Left lobe of liver (tissue), 2 donors: Measurements from ENCODE around the gene MUC5B. TPM values are rescaled to one million over a fixed set of nuclear protein-coding genes. Genes with fewer than 3 reads are reported as not detected.
A peak's percentile ranks its signal among the peaks of the same experiment; 100 is the strongest.
"Not testable (repeated sequence)": the region's sequence is repeated elsewhere in the genome, so short reads cannot be mapped to it uniquely, and the experiment has no call there.

Experiments
- ATAC-seq: fragments of 200-7000 bp; cut with Tn5 transposase; one replicate; pipeline ENCODE4 v1.9.1; 2020; ENCODE audit warnings: mild to moderate bottlenecking, moderate library complexity
- DNase-seq: peaks from one replicate; pipeline ENCODE4 v3.0.0-alpha.2; 2020; ENCODE audit warnings: low spot score
- total RNA-seq: library from RNA; stranded (reverse); gene quantifications from one replicate; pipeline ENCODE4 v1.2.1, GENCODE V29; 2021
- donor health status: DM: no; HTN: no; CAD: no; lungs with moderate emphysema.
- donor health status: DM: no; HTN: yes; CAD: no.

The MUC5B gene
- total RNA-seq, 1 donor from 2014 or later, result 4.1 TPM

DNA sequence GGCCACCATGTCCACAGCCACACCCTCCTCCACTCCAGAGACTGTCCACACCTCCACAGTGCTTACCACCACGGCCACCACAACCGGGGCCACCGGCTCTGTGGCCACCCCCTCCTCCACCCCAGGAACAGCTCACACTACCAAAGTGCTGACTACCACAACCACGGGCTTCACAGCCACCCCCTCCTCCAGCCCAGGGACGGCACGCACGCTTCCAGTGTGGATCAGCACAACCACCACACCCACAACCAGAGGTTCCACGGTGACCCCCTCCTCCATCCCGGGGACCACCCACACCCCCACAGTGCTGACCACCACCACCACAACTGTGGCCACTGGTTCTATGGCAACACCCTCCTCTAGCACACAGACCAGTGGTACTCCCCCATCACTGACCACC, 21.7 kb downstream of the MUC5B start:
- not testable (repeated sequence) for ATAC-seq, DNase-seq

- not testable (repeated sequence) for DNase-seq, ATAC-seq
Measured at GRCh38 chr11:1245717-1246116, 22.9 kb downstream of the MUC5B start.

DNA sequence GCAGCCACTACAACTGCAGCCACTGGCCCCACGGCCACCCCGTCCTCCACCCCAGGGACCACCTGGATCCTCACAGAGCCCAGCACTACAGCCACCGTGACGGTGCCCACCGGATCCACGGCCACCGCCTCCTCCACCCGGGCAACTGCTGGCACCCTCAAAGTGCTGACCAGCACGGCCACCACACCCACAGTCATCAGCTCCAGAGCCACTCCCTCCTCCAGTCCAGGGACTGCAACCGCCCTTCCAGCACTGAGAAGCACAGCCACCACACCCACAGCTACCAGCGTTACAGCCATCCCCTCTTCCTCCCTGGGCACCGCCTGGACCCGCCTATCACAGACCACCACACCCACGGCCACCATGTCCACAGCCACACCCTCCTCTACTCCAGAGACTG, 23.4 kb downstream of the MUC5B start:
- not testable (repeated sequence) for ATAC-seq, DNase-seq

GRCh38 chr11:1247026-1247425, 24.2 kb downstream of the MUC5B start:
- DNase-seq, ATAC-seq: not testable (repeated sequence)

DNA sequence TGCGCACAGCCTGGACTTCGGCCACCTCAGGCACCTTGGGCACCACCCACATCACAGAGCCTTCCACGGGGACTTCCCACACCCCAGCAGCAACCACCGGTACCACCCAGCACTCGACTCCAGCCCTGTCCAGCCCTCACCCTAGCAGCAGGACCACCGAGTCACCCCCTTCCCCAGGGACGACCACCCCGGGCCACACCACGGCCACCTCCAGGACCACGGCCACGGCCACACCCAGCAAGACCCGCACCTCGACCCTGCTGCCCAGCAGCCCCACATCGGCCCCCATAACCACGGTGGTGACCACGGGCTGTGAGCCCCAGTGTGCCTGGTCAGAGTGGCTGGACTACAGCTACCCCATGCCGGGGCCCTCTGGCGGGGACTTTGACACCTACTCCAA, 26.1 kb downstream of the MUC5B start:
- not testable (repeated sequence) for ATAC-seq, DNase-seq

- ATAC-seq, DNase-seq: not testable (repeated sequence)
Measured at GRCh38 chr11:1250411-1250810, 27.5 kb downstream of the MUC5B start.

GRCh38 chr11:1251236-1251770, 28.4 kb downstream of the MUC5B start:
- DNase-seq, result no peak
- no peak for ATAC-seq

GRCh38 chr11:1252371-1253102, 29.7 kb downstream of the MUC5B start:
- no peak for DNase-seq
- no peak for ATAC-seq

GRCh38 chr11:1253103-1253485, 30.2 kb downstream of the MUC5B start:
- DNase-seq, result no peak
- no peak for ATAC-seq

- DNase-seq, result no peak
- no peak for ATAC-seq
Measured at GRCh38 chr11:1254086-1254648, 31.3 kb downstream of the MUC5B start.

DNA sequence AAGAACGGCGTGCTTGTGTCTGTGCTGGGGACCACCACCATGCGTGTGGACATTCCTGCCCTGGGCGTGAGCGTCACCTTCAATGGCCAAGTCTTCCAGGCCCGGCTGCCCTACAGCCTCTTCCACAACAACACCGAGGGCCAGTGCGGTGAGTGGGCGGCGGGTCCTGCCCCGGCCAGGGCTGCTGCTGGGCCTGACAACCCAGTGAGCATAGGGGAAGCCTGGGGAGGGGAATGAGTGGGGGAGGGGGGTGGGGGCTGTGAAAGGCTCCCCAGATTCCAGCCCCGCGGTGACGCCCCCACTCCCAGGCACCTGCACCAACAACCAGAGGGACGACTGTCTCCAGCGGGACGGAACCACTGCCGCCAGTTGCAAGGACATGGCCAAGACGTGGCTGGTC, 31.9 kb downstream of the MUC5B start:
- no peak for DNase-seq
- no peak for ATAC-seq

- no peak for ATAC-seq
- no peak for DNase-seq
Measured at GRCh38 chr11:1255151-1255550, 32.3 kb downstream of the MUC5B start.

GRCh38 chr11:1256257-1257045, 33.6 kb downstream of the MUC5B start:
- DNase-seq (no peak), ATAC-seq (no peak)

DNA sequence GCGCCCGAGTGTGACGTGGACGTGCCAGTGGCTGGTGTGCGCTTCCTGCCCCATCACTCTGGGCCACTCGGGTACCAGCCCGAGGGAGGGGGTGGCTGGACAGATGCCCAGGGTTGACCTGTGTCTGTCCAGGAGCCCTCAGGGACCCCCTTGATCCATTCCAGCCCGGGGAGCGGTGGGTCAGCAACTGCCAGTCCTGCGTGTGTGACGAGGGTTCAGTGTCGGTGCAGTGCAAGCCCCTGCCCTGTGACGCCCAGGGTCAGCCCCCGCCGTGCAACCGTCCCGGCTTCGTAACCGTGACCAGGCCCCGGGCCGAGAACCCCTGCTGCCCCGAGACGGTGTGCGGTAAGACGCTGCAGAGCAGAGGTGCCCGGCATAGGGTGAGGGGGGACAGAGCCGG, 34.5 kb downstream of the MUC5B start:
- DNase-seq, result no peak
- no peak for ATAC-seq

GRCh38 chr11:1257916-1258315, 35.0 kb downstream of the MUC5B start:
- ATAC-seq (no peak), DNase-seq (no peak)

- ATAC-seq, result no peak
- DNase-seq, result no peak
Measured at GRCh38 chr11:1258401-1259075, 35.7 kb downstream of the MUC5B start.

GRCh38 chr11:1259076-1259461, 36.2 kb downstream of the MUC5B start:
- ATAC-seq, result no peak
- DNase-seq, result no peak

- no peak for ATAC-seq
- DNase-seq, result no peak
Measured at GRCh38 chr11:1259561-1259960, 36.7 kb downstream of the MUC5B start.

DNA sequence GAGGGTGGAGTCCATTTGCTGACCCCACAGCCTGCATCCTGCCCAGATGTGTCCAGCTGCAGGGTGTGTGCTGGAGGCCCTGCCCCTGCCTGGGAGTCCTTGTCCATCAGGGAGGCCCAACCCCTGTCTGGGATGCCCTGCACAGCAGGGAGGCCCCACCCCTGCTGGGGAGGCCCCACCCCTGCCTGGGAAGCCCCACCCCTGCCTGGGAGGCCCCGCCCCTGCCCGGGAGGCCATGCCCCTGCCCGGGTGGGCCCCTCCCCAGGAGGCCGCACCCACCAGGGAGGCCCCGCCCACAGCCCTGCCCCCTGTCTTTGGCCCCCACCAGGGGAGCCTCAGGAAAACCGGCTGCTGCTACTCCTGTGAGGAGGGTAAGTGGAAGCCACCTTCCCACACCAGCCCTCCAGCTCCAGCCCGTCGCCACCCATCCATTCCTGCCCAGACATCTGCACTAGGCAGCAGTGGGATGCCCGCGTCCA, 37.2 kb downstream of the MUC5B start:
- ATAC-seq, result peak; percentile 40
- no peak for DNase-seq

DNA sequence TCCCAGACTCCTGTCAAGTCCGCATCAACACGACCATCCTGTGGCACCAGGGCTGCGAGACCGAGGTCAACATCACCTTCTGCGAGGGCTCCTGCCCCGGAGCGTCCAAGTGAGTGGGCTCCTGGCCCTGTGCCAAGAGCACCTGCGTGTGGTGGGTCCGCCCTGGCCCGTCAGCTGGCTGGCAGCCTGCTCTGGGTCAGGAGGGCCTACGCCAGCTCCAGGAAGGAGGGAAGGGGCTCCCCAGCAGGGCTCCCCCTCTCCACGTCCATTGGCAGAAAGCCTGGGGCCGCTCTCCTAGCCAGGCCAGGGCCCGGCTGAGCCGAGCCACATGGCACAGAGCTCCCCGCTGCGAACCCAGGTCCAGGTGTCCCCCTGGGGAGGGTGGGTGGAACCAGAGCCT, 37.8 kb downstream of the MUC5B start:
- DNase-seq (no peak), ATAC-seq (no peak)
